ENCODE data around the gene DYRK3.

GRCh38 chr1:206685769-206686477 lies 50.6 kb downstream of the DYRK3 start:
- TF ChIP-seq CTCF (IDR thresholded peaks at IDR 0.05) (no peak), POLR2AphosphoS5 (IDR thresholded peaks at IDR 0.05) (peak; percentile 64)
